ENCODE measurements around the gene NGFR.

The NGFR gene

DNA sequence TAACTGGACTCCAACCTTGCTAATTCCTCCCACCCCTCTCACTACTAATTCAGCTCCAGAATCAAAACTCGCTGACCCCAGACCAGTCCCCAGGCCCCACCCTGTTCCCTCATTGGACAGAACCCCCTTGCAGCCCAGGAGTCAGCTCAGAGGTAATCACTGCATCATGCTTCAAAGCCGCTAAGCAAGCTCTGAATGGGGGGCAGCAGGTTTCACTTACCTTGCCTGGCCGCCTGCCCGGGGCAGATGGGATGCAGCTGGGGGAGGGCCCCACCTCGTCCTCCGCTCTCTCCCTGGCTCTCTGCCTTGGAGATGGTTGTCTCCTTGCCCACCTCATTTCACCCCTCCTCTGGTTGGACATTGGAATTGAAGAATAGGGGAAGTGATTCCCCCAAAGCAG, 4.8 kb upstream of the NGFR start:
- Histone ChIP-seq H3K9me3 (no peaks in the 10 kb centered on the region), H3K4me1 (no peaks in the 10 kb centered on the region; the same call in 1 of the 2 replicates), H3K4me3 (ENCODE audit: low read depth, low read length) (no peak overlapping the region), H3K36me3 (no peaks in the 10 kb centered on the region), H3K27me3 (no peaks in the 10 kb centered on the region)
- TF ChIP-seq, protein P1, sequence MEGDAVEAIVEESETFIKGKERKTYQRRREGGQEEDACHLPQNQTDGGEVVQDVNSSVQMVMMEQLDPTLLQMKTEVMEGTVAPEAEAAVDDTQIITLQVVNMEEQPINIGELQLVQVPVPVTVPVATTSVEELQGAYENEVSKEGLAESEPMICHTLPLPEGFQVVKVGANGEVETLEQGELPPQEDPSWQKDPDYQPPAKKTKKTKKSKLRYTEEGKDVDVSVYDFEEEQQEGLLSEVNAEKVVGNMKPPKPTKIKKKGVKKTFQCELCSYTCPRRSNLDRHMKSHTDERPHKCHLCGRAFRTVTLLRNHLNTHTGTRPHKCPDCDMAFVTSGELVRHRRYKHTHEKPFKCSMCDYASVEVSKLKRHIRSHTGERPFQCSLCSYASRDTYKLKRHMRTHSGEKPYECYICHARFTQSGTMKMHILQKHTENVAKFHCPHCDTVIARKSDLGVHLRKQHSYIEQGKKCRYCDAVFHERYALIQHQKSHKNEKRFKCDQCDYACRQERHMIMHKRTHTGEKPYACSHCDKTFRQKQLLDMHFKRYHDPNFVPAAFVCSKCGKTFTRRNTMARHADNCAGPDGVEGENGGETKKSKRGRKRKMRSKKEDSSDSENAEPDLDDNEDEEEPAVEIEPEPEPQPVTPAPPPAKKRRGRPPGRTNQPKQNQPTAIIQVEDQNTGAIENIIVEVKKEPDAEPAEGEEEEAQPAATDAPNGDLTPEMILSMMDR (IDR thresholded peaks at IDR 0.05; ENCODE audit: low read depth, low read length): no peak
- DNase-seq: no peak

DNA sequence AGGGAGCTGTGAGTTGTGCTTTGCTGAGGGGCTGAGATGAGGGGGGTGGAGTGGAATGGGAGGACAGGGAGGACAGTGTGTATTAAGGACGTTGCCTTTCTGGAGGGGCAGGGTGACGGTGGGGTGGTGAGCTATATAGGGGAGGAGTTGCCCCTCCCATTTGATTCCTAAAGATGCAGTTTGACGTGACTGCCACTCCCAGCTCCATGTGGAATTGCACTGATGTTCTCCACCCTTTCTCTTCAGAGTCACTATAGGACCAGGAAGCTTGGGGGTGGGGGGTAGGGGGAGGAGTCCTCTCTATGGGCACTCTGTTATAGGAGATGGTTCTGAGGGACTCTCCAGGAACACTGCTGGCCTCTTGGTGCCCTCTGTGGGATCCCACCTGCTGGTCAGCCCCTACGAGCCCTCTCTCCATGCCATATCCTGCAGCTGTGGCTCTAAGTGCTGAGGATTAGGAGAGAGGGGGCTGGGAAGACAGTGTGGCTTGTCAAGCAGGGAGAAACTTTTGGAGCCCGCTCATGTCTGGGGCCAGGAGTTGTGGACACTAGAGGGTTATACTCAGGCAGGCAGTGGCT, 3.8 kb upstream of the NGFR start:
- Histone ChIP-seq H3K27me3 (peaks cover 7% of the 10 kb centered on the region), H3K4me3 (ENCODE audit: low read depth, low read length) (no peak overlapping the region), H3K9me3 (no peaks in the 10 kb centered on the region), H3K4me1 (no peaks in the 10 kb centered on the region; the same call in 1 of the 2 replicates), H3K36me3 (no peaks in the 10 kb centered on the region)
- TF ChIP-seq, protein P1 (IDR thresholded peaks at IDR 0.05; ENCODE audit: low read depth, low read length): no peak
- no peak for DNase-seq

DNA sequence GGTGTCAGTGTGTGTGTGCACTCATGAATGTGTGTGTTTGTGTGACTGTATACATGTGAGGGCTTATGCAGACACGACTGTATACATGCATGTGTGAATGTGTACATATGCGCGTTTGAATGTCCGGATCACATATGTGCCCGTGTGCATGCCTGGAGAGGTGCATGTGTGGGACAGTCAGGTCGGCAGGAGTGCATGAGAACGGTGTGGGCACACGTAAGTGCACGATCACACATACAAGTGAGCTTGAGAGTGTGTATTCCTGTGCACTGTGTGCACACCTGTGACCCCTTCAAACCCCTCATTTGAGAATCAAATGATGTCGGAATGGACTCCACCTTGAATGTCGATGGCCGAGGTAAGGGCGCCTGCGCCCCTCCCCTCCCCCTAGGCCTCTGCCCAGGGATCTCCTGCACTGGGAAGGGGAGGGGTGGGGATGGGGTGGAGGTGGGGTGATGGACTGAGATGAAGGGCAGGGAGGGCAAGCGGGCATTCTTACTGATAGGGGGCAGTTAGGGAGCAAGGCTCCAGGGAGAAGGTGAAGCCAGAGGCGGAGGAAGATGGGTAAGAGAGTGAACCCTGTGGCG, 601 bp upstream of the NGFR start:
- peaks cover 27% of the 10 kb centered on the region for H3K27me3 ChIP-seq
- peak overlapping the region; percentile 56 for H3K4me3 ChIP-seq (ENCODE audit: low read depth, low read length)

DNA sequence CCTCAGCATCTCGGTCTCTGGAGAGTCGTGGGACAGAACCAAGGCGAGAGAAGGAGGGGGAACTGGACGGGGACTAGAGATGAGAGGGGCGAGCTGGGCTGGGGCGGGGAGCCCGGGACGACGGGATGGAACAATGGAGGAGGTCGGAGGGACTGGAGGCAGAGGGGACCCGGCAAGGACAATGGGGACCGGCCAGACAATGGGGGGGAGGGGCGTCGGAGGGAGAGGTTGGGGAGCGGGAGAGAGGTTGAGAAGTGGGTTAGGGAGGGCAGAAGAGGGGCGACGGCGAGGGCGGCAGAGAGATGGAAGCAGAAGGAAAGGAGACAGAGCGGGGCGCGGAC, 719 bp downstream of the NGFR start:
- no peaks in the 10 kb centered on the region for H3K9me3 ChIP-seq
- DNase-seq: no peak
- H3K4me3 ChIP-seq (ENCODE audit: low read depth, low read length): peak overlapping the region; percentile 56
- no peaks in the 10 kb centered on the region for H3K36me3 ChIP-seq
- TF ChIP-seq, protein P1 (IDR thresholded peaks at IDR 0.05; ENCODE audit: low read depth, low read length): no peak
- H3K27me3 ChIP-seq: peaks cover 27% of the 10 kb centered on the region
- H3K4me1 ChIP-seq: no peaks in the 10 kb centered on the region

More for the DNA sequence above, 601 bp upstream of the NGFR start:
- no peak for DNase-seq
- H3K9me3 ChIP-seq: no peaks in the 10 kb centered on the region
- no peaks in the 10 kb centered on the region for H3K4me1 ChIP-seq
- TF ChIP-seq, protein P1 (IDR thresholded peaks at IDR 0.05; ENCODE audit: low read depth, low read length): no peak
- H3K36me3 ChIP-seq: no peaks in the 10 kb centered on the region

DNA sequence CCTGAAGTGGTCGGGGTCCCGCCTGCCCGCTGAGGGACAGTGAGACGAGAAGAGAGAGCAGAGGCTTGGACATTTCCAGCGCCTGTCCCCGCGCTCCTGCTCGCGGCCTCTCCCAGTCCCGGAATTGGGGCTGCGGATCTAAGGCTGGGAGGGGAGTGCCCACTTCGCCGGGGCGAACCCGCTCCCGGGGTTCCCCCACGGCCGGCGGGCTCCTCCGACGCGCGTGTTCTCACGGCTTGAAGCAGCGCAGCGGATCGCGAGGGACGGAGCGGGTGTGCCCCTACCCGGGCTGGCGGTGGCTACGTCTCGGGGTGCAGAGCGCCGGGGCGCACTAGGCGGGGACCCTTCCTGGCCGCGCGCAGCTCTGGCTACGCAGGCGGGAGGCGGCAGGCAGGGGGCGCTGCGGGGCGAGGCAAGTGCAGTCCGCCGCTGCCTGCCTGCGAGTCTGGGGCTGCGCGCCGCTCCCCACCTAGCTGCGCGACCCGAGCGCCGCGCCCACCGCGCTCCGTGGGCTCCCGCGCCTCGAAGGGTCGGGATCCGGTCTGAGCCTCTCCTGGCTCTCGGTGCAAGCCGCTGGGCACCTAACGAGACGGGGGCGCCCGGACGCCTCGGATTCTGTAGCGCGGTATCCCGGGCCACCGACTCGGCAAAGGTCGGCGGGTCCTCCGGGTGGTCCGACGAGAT, 1.2 kb downstream of the NGFR start:
- Histone ChIP-seq H3K4me3 (ENCODE audit: low read depth, low read length) (peak overlapping the region; percentile 56), H3K27me3 (peaks cover 27% of the 10 kb centered on the region)
- TF ChIP-seq, protein P1 (IDR thresholded peaks at IDR 0.05; ENCODE audit: low read depth, low read length): peak; percentile 61

DNA sequence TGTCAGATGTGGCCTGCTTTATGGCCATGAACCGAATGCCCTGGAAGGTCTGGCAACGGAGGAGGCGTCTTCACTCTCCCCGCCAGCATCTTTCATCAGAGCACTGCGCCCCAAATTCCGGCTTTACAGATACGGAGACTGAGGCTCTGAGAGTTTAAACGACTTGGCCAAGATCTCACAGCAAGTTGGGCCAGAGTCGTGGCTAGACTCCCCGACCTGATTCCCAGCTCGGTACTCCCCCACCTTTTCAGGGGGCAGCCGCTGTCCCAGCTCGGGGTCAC, 1.7 kb downstream of the NGFR start:
- TF ChIP-seq, protein P1 (IDR thresholded peaks at IDR 0.05; ENCODE audit: low read depth, low read length): no peak
- no peak for DNase-seq
- Histone ChIP-seq H3K4me1 (no peaks in the 10 kb centered on the region), H3K27me3 (peaks cover 27% of the 10 kb centered on the region), H3K9me3 (no peaks in the 10 kb centered on the region), H3K4me3 (ENCODE audit: low read depth, low read length) (peak overlapping the region; percentile 56), H3K36me3 (no peaks in the 10 kb centered on the region)

More for the DNA sequence above, 1.2 kb downstream of the NGFR start:
- Histone ChIP-seq H3K36me3 (no peaks in the 10 kb centered on the region), H3K9me3 (no peaks in the 10 kb centered on the region), H3K4me1 (no peaks in the 10 kb centered on the region)
- peak; percentile 92 for DNase-seq
